Measurements from ENCODE around the gene CHSY3.

CHSY3 gene

GRCh38 chr5:130206686-130207085 is 302.4 kb downstream of the CHSY3 start:
- no peak overlapping the region for H2BK15ac ChIP-seq (ENCODE audit: low read length)

GRCh38 chr5:130213607-130214006 is 309.3 kb downstream of the CHSY3 start:
- Histone ChIP-seq H3K14ac (ENCODE audit: low read length) (no peak overlapping the region), H4K91ac (ENCODE audit: low read depth, low read length, poor library complexity) (no peak overlapping the region), H3K9me3 (replicated peaks in 1 of 2; ENCODE audit: control insufficient read depth in 2 of 2, insufficient read depth in 1 of 2, low read depth in 1 of 2, low read length in 2 of 2) (no peaks in the 10 kb centered on the region), H2BK5ac (ENCODE audit: low read length) (no peak overlapping the region), H3K9ac (ENCODE audit: low read depth, low read length, poor library complexity) (no peak overlapping the region), H3K18ac (ENCODE audit: low read length) (no peak overlapping the region), H2AFZ (ENCODE audit: low read length) (no peak overlapping the region), H4K8ac (ENCODE audit: low read depth, low read length) (no peak overlapping the region), H3K4me2 (ENCODE audit: insufficient read depth, low read length, poor library complexity, severe bottlenecking) (no peak overlapping the region), H3K27me3 (ENCODE audit: control insufficient read depth in 3 of 3, insufficient read depth in 3 of 3, low read depth in 1 of 3, low read length in 3 of 3) (no peaks in the 10 kb centered on the region), H3K4me3 (ENCODE audit: low read length in 2 of 2) (no peak overlapping the region), H2BK120ac (ENCODE audit: low read depth, low read length) (no peak overlapping the region), H3K36me3 (replicated peaks in 1 of 2; ENCODE audit: control insufficient read depth in 2 of 2, insufficient read depth in 2 of 2, low read length in 2 of 2) (no peaks in the 10 kb centered on the region), H3K23ac (ENCODE audit: low read depth, low read length, poor library complexity) (no peak overlapping the region), H2BK15ac (ENCODE audit: low read length) (no peak overlapping the region), H3K27ac (replicated peaks; ENCODE audit: low read length) (no peak overlapping the region), H3K4me1 (ENCODE audit: control insufficient read depth in 2 of 2, insufficient read depth in 1 of 2, low read depth in 1 of 2, low read length in 2 of 2) (no peaks in the 10 kb centered on the region), H2AK5ac (ENCODE audit: low read depth, low read length) (no peak overlapping the region), H3K79me1 (ENCODE audit: low read depth, low read length) (no peaks in the 10 kb centered on the region), H3K4ac (ENCODE audit: low read length) (no peak overlapping the region), H2BK12ac (ENCODE audit: low read length) (no peak overlapping the region)
- no peak for DNase-seq (ENCODE audit: low spot score)
- no CpG with 5 or more reads among the region's 3 CpGs for WGBS, 2 donors (ENCODE audit: extremely low coverage in 2 of 2, insufficient read length in 2 of 2, insufficient replicate concordance in 1 of 2)

More at GRCh38 chr5:130206686-130207085, 302.4 kb downstream of the CHSY3 start:
- no peak overlapping the region for H3K4me3 ChIP-seq (ENCODE audit: low read length in 2 of 2)
- H3K23ac ChIP-seq (ENCODE audit: low read depth, low read length, poor library complexity), result no peak overlapping the region
- no peak overlapping the region for H3K27ac ChIP-seq (replicated peaks; ENCODE audit: low read length)
- no peaks in the 10 kb centered on the region for H3K36me3 ChIP-seq (replicated peaks in 1 of 2; ENCODE audit: control insufficient read depth in 2 of 2, insufficient read depth in 2 of 2, low read length in 2 of 2)
- H2AK5ac ChIP-seq (ENCODE audit: low read depth, low read length), result no peak overlapping the region
- no CpG with 5 or more reads among the region's 2 CpGs for WGBS, 2 donors (ENCODE audit: extremely low coverage in 2 of 2, insufficient read length in 2 of 2, insufficient replicate concordance in 1 of 2)
- no peak overlapping the region for H4K91ac ChIP-seq (ENCODE audit: low read depth, low read length, poor library complexity)
- no peak overlapping the region for H2AFZ ChIP-seq (ENCODE audit: low read length)
- H2BK120ac ChIP-seq (ENCODE audit: low read depth, low read length), result no peak overlapping the region
- peaks cover 0 to 2% of the 10 kb centered on the region in 2 donors for H3K9me3 ChIP-seq (replicated peaks in 1 of 2; ENCODE audit: control insufficient read depth in 2 of 2, insufficient read depth in 1 of 2, low read depth in 1 of 2, low read length in 2 of 2)
- no peak overlapping the region for H3K18ac ChIP-seq (ENCODE audit: low read length)
- no peaks in the 10 kb centered on the region for H3K27me3 ChIP-seq (ENCODE audit: control insufficient read depth in 3 of 3, insufficient read depth in 3 of 3, low read depth in 1 of 3, low read length in 3 of 3)
- H3K79me1 ChIP-seq (ENCODE audit: low read depth, low read length), result no peaks in the 10 kb centered on the region
- H4K8ac ChIP-seq (ENCODE audit: low read depth, low read length), result no peak overlapping the region
- H3K14ac ChIP-seq (ENCODE audit: low read length), result no peak overlapping the region
- DNase-seq (ENCODE audit: low spot score), result no peak
- H3K4me1 ChIP-seq (ENCODE audit: control insufficient read depth in 2 of 2, insufficient read depth in 1 of 2, low read depth in 1 of 2, low read length in 2 of 2), result no peaks in the 10 kb centered on the region
- no peak overlapping the region for H3K4me2 ChIP-seq (ENCODE audit: insufficient read depth, low read length, poor library complexity, severe bottlenecking)
- H2BK12ac ChIP-seq (ENCODE audit: low read length), result no peak overlapping the region
- H3K4ac ChIP-seq (ENCODE audit: low read length), result no peak overlapping the region
- no peak overlapping the region for H2BK5ac ChIP-seq (ENCODE audit: low read length)
- H3K9ac ChIP-seq (ENCODE audit: low read depth, low read length, poor library complexity), result no peak overlapping the region

- H3K4me2 ChIP-seq (ENCODE audit: insufficient read depth, low read length, poor library complexity, severe bottlenecking), result no peak overlapping the region
- H4K91ac ChIP-seq (ENCODE audit: low read depth, low read length, poor library complexity), result no peak overlapping the region
- H3K14ac ChIP-seq (ENCODE audit: low read length), result no peak overlapping the region
- no peak overlapping the region for H3K9ac ChIP-seq (ENCODE audit: low read depth, low read length, poor library complexity)
- H2AK5ac ChIP-seq (ENCODE audit: low read depth, low read length), result no peak overlapping the region
- no peaks in the 10 kb centered on the region for H3K36me3 ChIP-seq (replicated peaks in 1 of 2; ENCODE audit: control insufficient read depth in 2 of 2, insufficient read depth in 2 of 2, low read length in 2 of 2)
- H2BK120ac ChIP-seq (ENCODE audit: low read depth, low read length), result no peak overlapping the region
- no peak overlapping the region for H3K27ac ChIP-seq (replicated peaks; ENCODE audit: low read length)
- no peaks in the 10 kb centered on the region for H3K27me3 ChIP-seq (ENCODE audit: control insufficient read depth in 3 of 3, insufficient read depth in 3 of 3, low read depth in 1 of 3, low read length in 3 of 3)
- H3K4ac ChIP-seq (ENCODE audit: low read length), result no peak overlapping the region
- no peak overlapping the region for H2BK5ac ChIP-seq (ENCODE audit: low read length)
- H2BK12ac ChIP-seq (ENCODE audit: low read length), result no peak overlapping the region
- no peak overlapping the region for H2AFZ ChIP-seq (ENCODE audit: low read length)
- no peaks in the 10 kb centered on the region for H3K9me3 ChIP-seq (replicated peaks in 1 of 2; ENCODE audit: control insufficient read depth in 2 of 2, insufficient read depth in 1 of 2, low read depth in 1 of 2, low read length in 2 of 2)
- H3K79me1 ChIP-seq (ENCODE audit: low read depth, low read length), result no peaks in the 10 kb centered on the region
- H3K4me1 ChIP-seq (ENCODE audit: control insufficient read depth in 2 of 2, insufficient read depth in 1 of 2, low read depth in 1 of 2, low read length in 2 of 2), result no peaks in the 10 kb centered on the region
- no peak overlapping the region for H3K4me3 ChIP-seq (ENCODE audit: low read length in 2 of 2)
- H3K23ac ChIP-seq (ENCODE audit: low read depth, low read length, poor library complexity), result no peak overlapping the region
- H3K18ac ChIP-seq (ENCODE audit: low read length), result no peak overlapping the region
- no peak for DNase-seq (ENCODE audit: low spot score)
- no peak overlapping the region for H4K8ac ChIP-seq (ENCODE audit: low read depth, low read length)
- H2BK15ac ChIP-seq (ENCODE audit: low read length), result no peak overlapping the region
- WGBS, 2 donors (ENCODE audit: extremely low coverage in 2 of 2, insufficient read length in 2 of 2, insufficient replicate concordance in 1 of 2), result no CpG with 5 or more reads among the region's 2 CpGs
These were observed 312.0 kb downstream of the CHSY3 start for GRCh38 chr5:130216286-130216685.

GRCh38 chr5:130222573-130222972 is 318.3 kb downstream of the CHSY3 start:
- Histone ChIP-seq H3K4me2 (ENCODE audit: insufficient read depth, low read length, poor library complexity, severe bottlenecking) (no peak overlapping the region), H2AFZ (ENCODE audit: low read length) (no peak overlapping the region), H3K14ac (ENCODE audit: low read length) (no peak overlapping the region), H3K4me1 (ENCODE audit: control insufficient read depth in 2 of 2, insufficient read depth in 1 of 2, low read depth in 1 of 2, low read length in 2 of 2) (no peaks in the 10 kb centered on the region), H3K9ac (ENCODE audit: low read depth, low read length, poor library complexity) (no peak overlapping the region), H4K8ac (ENCODE audit: low read depth, low read length) (no peak overlapping the region), H3K27ac (replicated peaks; ENCODE audit: low read length) (no peak overlapping the region), H3K9me3 (replicated peaks in 1 of 2; ENCODE audit: control insufficient read depth in 2 of 2, insufficient read depth in 1 of 2, low read depth in 1 of 2, low read length in 2 of 2) (no peaks in the 10 kb centered on the region), H2AK5ac (ENCODE audit: low read depth, low read length) (no peak overlapping the region), H2BK12ac (ENCODE audit: low read length) (no peak overlapping the region), H3K23ac (ENCODE audit: low read depth, low read length, poor library complexity) (no peak overlapping the region), H2BK15ac (ENCODE audit: low read length) (no peak overlapping the region), H3K4ac (ENCODE audit: low read length) (no peak overlapping the region), H3K79me1 (ENCODE audit: low read depth, low read length) (no peaks in the 10 kb centered on the region), H4K91ac (ENCODE audit: low read depth, low read length, poor library complexity) (no peak overlapping the region), H3K4me3 (ENCODE audit: low read length in 2 of 2) (no peak overlapping the region), H3K36me3 (replicated peaks in 1 of 2; ENCODE audit: control insufficient read depth in 2 of 2, insufficient read depth in 2 of 2, low read length in 2 of 2) (no peaks in the 10 kb centered on the region), H2BK5ac (ENCODE audit: low read length) (no peak overlapping the region), H3K18ac (ENCODE audit: low read length) (no peak overlapping the region), H2BK120ac (ENCODE audit: low read depth, low read length) (no peak overlapping the region), H3K27me3 (ENCODE audit: control insufficient read depth in 3 of 3, insufficient read depth in 3 of 3, low read depth in 1 of 3, low read length in 3 of 3) (no peaks in the 10 kb centered on the region)
- DNase-seq (ENCODE audit: low spot score), result no peak

Measured in neuronal stem cell (in vitro differentiated cells).